Mesenchymal stem cell (in vitro differentiated cells and primary cell): ENCODE data around the gene UNKL.
A peak's percentile ranks its signal among the peaks of the same experiment; 100 is the strongest.

ENCODE experiments used
- DNase-seq: peaks from one replicate; pipeline ENCODE4 v3.0.0-alpha.2; 2013
- H2AFZ ChIP-seq: one replicate; pipeline ENCODE4 v1.6.1; 2013; ENCODE audit warnings: low read depth, mild to moderate bottlenecking, control low read depth, inconsistent platforms, low read length, moderate library complexity
- H2AK5ac ChIP-seq: 2 replicates; pipeline ENCODE4 v1.6.1; 2013; ENCODE audit warnings: low read length, moderate library complexity, mild to moderate bottlenecking, inconsistent platforms; ENCODE audit not compliant: severe bottlenecking
- H2BK120ac ChIP-seq: one replicate; pipeline ENCODE4 v1.6.1; 2013; ENCODE audit warnings: low read depth, mild to moderate bottlenecking, inconsistent platforms, low read length, moderate library complexity
- H2BK12ac ChIP-seq, 2 experiments: one replicate each; pipeline ENCODE4 v1.6.1; 2013; ENCODE audit warnings: inconsistent platforms in 2 of 2, low read length in 2 of 2, mild to moderate bottlenecking in 2 of 2, moderate library complexity in 2 of 2, control low read depth in 1 of 2
- H2BK15ac ChIP-seq: one replicate; pipeline ENCODE4 v1.6.1; 2013; ENCODE audit warnings: mild to moderate bottlenecking, low read depth, inconsistent platforms; ENCODE audit not compliant: poor library complexity, severe bottlenecking
- H2BK5ac ChIP-seq: 2 replicates; pipeline ENCODE4 v1.6.1; 2013; ENCODE audit warnings: low read depth, mild to moderate bottlenecking, low read length, control low read depth, inconsistent platforms; ENCODE audit not compliant: poor library complexity, severe bottlenecking
- H3K14ac ChIP-seq, 2 experiments: one replicate each; pipeline ENCODE4 v1.6.1; 2013; ENCODE audit warnings: inconsistent platforms in 2 of 2, low read length in 2 of 2, control low read depth in 1 of 2, mild to moderate bottlenecking in 1 of 2, moderate library complexity in 1 of 2
- H3K18ac ChIP-seq, 2 experiments: one replicate each; pipeline ENCODE4 v1.6.1; 2013; ENCODE audit warnings: inconsistent platforms in 2 of 2, low read length in 2 of 2, control low read depth in 1 of 2, low read depth in 1 of 2, mild to moderate bottlenecking in 1 of 2
- H3K23ac ChIP-seq, 2 experiments: one replicate each; pipeline ENCODE4 v1.6.1; 2013; ENCODE audit warnings: inconsistent platforms in 2 of 2, low read length in 2 of 2, mild to moderate bottlenecking in 2 of 2, moderate library complexity in 2 of 2, control low read depth in 1 of 2
- H3K27ac ChIP-seq: 2 replicates; pipeline ENCODE4 v1.5.1; 2013; ENCODE audit warnings: mild to moderate bottlenecking, moderate library complexity, low read length, control low read depth, inconsistent platforms; ENCODE audit not compliant: poor library complexity, severe bottlenecking
- H3K27me3 ChIP-seq, 2 experiments: 2 replicates each; pipeline versions ENCODE4 v1.6.1 to v1.7.0; 2013; ENCODE audit warnings: low read length in 2 of 2, mild to moderate bottlenecking in 2 of 2, moderate library complexity in 2 of 2, control low read depth in 1 of 2, inconsistent platforms in 1 of 2; ENCODE audit not compliant: control insufficient read depth in 1 of 2, insufficient read depth in 1 of 2
- H3K36me3 ChIP-seq, 2 experiments: 2 replicates each; pipeline versions ENCODE4 v1.6.1 to v1.7.0; 2013; ENCODE audit warnings: low read length in 2 of 2, control low read depth in 1 of 2, inconsistent platforms in 1 of 2, low read depth in 1 of 2, mild to moderate bottlenecking in 1 of 2; ENCODE audit not compliant: insufficient read depth in 2 of 2, control insufficient read depth in 1 of 2
- H3K4ac ChIP-seq, 2 experiments: one replicate each; pipeline ENCODE4 v1.6.1; 2013; ENCODE audit warnings: inconsistent platforms in 2 of 2, low read length in 2 of 2, mild to moderate bottlenecking in 2 of 2, moderate library complexity in 2 of 2, control low read depth in 1 of 2, low read depth in 1 of 2
- H3K4me1 ChIP-seq: 2 replicates; pipeline ENCODE4 v1.6.1; 2013; ENCODE audit warnings: low read depth, low read length, control low read depth; ENCODE audit not compliant: control insufficient read depth, insufficient read depth
- H3K4me2 ChIP-seq: 2 replicates; pipeline ENCODE4 v1.6.1; 2013; ENCODE audit warnings: low read length, mild to moderate bottlenecking, inconsistent platforms; ENCODE audit not compliant: poor library complexity, severe bottlenecking
- H3K4me3 ChIP-seq, 2 experiments: 2 replicates each; pipeline versions ENCODE4 v1.5.1 to v1.7.0; 2013; ENCODE audit warnings: low read length in 2 of 2, mild to moderate bottlenecking in 2 of 2, control low read depth in 1 of 2, low read depth in 1 of 2; ENCODE audit not compliant: insufficient read depth in 1 of 2
- H3K79me1 ChIP-seq: replicated peaks from 2 replicates; pipeline ENCODE4 v1.6.1; 2013; ENCODE audit warnings: mild to moderate bottlenecking, control low read depth, low read length, inconsistent platforms; ENCODE audit not compliant: poor library complexity, severe bottlenecking
- H3K9ac ChIP-seq: 2 replicates; pipeline ENCODE4 v1.7.0; 2013; ENCODE audit warnings: mild to moderate bottlenecking, low read length, moderate library complexity
- H3K9me3 ChIP-seq: 2 replicates; pipeline ENCODE4 v1.7.0; 2013; ENCODE audit warnings: mild to moderate bottlenecking, low read length; ENCODE audit not compliant: control insufficient read depth
- H4K8ac ChIP-seq: one replicate; pipeline ENCODE4 v1.6.1; 2013; ENCODE audit warnings: inconsistent platforms, mild to moderate bottlenecking, low read length, moderate library complexity
- H4K91ac ChIP-seq: one replicate; pipeline ENCODE4 v1.6.1; 2013; ENCODE audit warnings: mild to moderate bottlenecking, low read length, inconsistent platforms
- WGBS: methylation state at CpG from one replicate; pipeline ENCODE4 v1.1.7; 2013; ENCODE audit warnings: mixed read lengths; 5-methylcytosine and 5-hydroxymethylcytosine counted together

UNKL gene

DNA sequence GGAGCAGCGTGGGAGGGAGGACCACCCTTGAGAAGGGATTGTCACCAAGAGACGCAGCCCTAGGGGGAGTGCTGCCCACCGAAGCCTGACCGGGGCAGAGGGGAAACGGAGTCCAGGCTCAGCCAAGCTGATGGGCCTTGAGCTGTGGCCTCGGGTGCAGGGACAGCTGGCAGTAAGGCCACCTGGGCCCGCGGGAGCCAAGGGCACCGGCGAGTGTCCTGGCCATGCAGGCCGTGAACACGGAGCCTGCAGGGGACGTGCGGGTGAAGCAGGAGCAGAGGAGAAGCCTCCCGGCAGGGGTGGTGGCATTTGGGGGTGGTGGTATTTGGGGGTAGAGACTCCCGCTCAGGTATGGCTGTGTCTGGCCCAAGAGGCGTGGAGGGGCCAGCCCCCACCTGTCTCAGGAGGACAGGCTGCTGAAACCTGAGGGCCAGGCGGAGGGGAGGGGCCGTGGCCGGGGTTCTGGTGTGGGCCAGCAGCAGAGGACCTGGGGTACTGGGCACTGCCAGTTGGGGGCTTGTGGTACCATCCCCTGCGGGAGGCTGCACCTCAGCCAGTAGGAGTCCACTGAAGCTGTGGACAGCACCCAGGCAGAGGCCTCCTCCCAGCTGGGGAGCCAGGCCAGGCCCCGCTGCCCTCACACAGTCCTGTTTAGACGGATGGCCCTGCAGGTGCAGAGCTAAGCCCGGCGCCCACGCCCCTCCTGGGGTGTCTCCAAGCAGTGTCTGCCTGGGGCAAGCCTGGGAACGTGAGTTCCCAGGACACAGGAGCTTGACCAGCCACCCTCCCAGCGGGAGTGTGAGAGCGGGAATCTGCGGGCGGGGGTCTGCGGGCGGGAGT, 58.2 kb downstream of the UNKL start:
- Histone ChIP-seq H3K27me3 (no peaks in the 10 kb centered on the region), H2BK120ac (no peak overlapping the region), H3K4me1 (peaks cover 26% of the 10 kb centered on the region), H3K4me3 (no peak overlapping the region), H3K14ac (no peak overlapping the region), H3K4me2 (no peak overlapping the region), H3K23ac (no peak overlapping the region), H3K4ac (no peak overlapping the region), H4K91ac (no peak overlapping the region), H3K18ac (no peak overlapping the region), H3K36me3 (peaks cover 15 to 51% of the 10 kb centered on the region in 2 experiments), H2BK5ac (no peak overlapping the region), H3K79me1 (peaks cover 43% of the 10 kb centered on the region), H3K9me3 (no peaks in the 10 kb centered on the region), H2BK15ac (no peak overlapping the region), H3K27ac (no peak overlapping the region), H4K8ac (no peak overlapping the region), H3K9ac (no peak overlapping the region), H2AFZ (no peak overlapping the region), H2BK12ac (peak overlapping the region in 1 of 2 experiments; percentile 48), H2AK5ac (no peak overlapping the region)
- WGBS, result 92% methylated on average over 33 of the region's 33 CpGs
- DNase-seq, result no peak

DNA sequence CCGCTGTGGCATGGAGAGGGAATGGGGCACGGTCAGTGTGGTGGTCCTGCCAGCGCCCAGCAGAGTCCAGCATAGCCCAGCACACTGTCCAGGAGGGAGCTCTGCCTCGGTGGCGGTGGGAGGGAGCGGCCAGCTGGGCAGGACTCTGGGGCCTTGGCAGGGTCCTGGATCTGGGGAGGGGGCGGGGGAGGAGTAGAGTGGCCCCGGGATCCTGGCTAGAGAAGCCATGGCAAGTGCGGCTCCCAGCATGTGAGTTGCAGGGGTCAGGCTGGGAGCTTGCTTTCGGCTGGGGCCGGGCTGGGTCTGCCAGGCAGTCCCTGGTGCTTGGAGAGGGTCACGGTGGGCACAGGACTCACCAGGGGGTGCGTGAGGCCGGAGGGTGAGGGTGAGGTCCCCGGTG, 58.9 kb downstream of the UNKL start:
- Histone ChIP-seq H3K18ac (no peak overlapping the region), H2BK5ac (no peak overlapping the region), H3K14ac (no peak overlapping the region), H3K9me3 (no peaks in the 10 kb centered on the region), H3K36me3 (peaks cover 9 to 52% of the 10 kb centered on the region in 2 experiments), H2BK12ac (no peak overlapping the region), H2BK15ac (no peak overlapping the region), H3K27me3 (no peaks in the 10 kb centered on the region), H3K79me1 (peaks cover 43% of the 10 kb centered on the region), H3K4me2 (no peak overlapping the region), H3K4ac (no peak overlapping the region), H3K4me3 (no peak overlapping the region), H2AK5ac (no peak overlapping the region), H3K4me1 (peaks cover 33% of the 10 kb centered on the region), H4K8ac (no peak overlapping the region), H3K23ac (no peak overlapping the region), H3K9ac (no peak overlapping the region), H4K91ac (no peak overlapping the region), H2BK120ac (no peak overlapping the region), H3K27ac (no peak overlapping the region), H2AFZ (no peak overlapping the region)
- no peak for DNase-seq
- WGBS, result 92% methylated on average over 15 of the region's 15 CpGs

DNA sequence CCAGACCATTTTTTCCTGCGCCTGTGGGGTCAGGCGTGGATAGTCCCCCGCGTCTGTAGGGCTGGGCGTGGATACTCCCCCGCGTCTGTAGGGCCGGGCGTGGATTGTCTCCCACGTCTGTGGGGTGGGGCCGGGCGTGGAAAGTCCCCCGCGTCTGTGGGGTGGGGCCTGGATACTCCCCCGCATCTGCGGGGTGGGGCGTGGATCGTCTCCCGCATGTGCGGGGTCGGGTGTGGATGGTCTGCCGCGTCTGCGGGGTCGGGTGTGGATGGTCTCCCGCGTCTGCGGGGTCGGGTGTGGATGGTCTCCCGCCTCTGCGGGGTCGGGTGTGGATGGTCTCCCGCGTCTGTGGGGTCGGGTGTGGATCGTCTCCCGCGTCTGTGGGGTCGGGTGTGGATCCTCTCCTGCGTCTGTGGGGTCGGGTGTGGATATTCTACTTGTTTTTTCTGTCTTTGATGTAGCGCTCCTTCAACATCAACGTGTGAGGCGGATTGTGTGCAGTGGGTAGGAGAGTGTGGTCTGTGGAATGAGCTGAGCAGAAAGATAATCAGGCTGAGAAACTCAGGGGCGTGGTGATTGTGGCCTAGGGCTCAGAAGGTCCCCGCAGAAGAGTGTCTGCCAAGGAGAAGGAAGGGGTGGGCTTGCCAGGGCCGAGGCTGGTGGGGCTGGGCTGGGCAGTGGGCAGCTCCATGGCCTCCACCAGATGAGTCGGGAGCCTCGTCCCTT, 59.5 kb downstream of the UNKL start:
- no peak overlapping the region for H3K4me3 ChIP-seq
- no peak for DNase-seq
- no peak overlapping the region for H2AFZ ChIP-seq
- H3K79me1 ChIP-seq, result peaks cover 44% of the 10 kb centered on the region
- H2BK12ac ChIP-seq, result no peak overlapping the region
- H3K18ac ChIP-seq, result no peak overlapping the region
- peak overlapping the region; percentile 18 for H4K91ac ChIP-seq
- H3K4ac ChIP-seq, result no peak overlapping the region
- H2AK5ac ChIP-seq, result no peak overlapping the region
- no peak overlapping the region for H4K8ac ChIP-seq
- H3K9ac ChIP-seq, result no peak overlapping the region
- H2BK15ac ChIP-seq, result no peak overlapping the region
- H3K27me3 ChIP-seq, result no peaks in the 10 kb centered on the region
- no peak overlapping the region for H3K4me2 ChIP-seq
- 95% methylated on average over 49 of the region's 49 CpGs for WGBS
- H3K36me3 ChIP-seq, result peaks cover 9 to 53% of the 10 kb centered on the region in 2 experiments
- no peak overlapping the region for H3K14ac ChIP-seq
- H3K4me1 ChIP-seq, result peaks cover 38% of the 10 kb centered on the region
- no peak overlapping the region for H2BK5ac ChIP-seq
- H2BK120ac ChIP-seq, result no peak overlapping the region
- no peaks in the 10 kb centered on the region for H3K9me3 ChIP-seq
- H3K23ac ChIP-seq, result no peak overlapping the region
- H3K27ac ChIP-seq, result no peak overlapping the region
